SH-SY5Y (cell line): ENCODE data around the gene CTBS.

ENCODE experiments used
- GATA2 ChIP-seq: IDR thresholded peaks from 2 replicates; pipeline ENCODE4 v1.6.1; 2011; ENCODE audit warnings: mild to moderate bottlenecking, low read depth, low read length
- GATA3 ChIP-seq: IDR thresholded peaks from 2 replicates; pipeline ENCODE4 v1.6.1; 2011; ENCODE audit warnings: low read depth, mild to moderate bottlenecking, low read length, moderate library complexity

GRCh38 chr1:84550826-84551225 lies 23.4 kb downstream of the CTBS start:
- TF ChIP-seq GATA2 = no peak
- no peak for TF ChIP-seq GATA3
